ENCODE measurements around the gene TOMM7. TPM values are rescaled to one million over a fixed set of nuclear protein-coding genes. Genes with fewer than 3 reads are reported as not detected.

Gene TOMM7
- total and polyA plus RNA-seq, 9 of the 15 experiments (the other 6 are each of a cell fraction or from before 2014, with no cell fraction given) = 283 to 1,717 (median 638) TPM

DNA sequence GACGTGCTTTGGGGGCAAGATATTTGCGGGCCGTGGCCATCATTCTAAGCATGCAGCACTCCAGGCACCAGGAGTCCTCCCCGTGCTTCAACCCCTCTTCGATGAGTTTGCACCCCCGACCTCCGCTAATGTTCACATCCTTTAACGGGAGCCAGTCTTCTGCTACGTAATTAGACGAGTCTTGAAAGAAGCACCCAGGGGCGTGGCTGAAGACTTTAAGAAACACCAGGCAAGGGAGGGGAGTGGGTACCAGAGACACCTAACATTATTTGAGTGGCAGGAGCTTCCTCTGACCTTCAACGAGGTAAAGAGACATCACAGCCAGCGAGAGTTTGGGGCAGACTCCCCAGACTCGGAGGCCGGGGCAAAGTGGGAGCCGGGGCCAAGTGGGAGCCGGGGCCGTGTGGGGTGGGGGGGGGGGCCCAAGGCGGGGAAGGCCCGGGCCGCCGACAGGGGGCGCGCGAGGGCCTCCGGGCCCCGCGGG, 31.1 kb upstream of the TOMM7 start (continued):
- no peak for TF ChIP-seq KDM5B (IDR thresholded peaks at IDR 0.05; ENCODE audit: insufficient replicate concordance, low read depth, low read length)
- TF ChIP-seq ZNF316 (IDR thresholded peaks at IDR 0.05) = no peak
- no peak for TF ChIP-seq XRCC5 (IDR thresholded peaks at IDR 0.05; ENCODE audit: low read depth, low read length)
- no peak for TF ChIP-seq HNRNPUL1 (IDR thresholded peaks at IDR 0.05; ENCODE audit: low read length)
- no peak for TF ChIP-seq JUND (IDR thresholded peaks at IDR 0.05; ENCODE audit: borderline replicate concordance, low read depth, low read length)
- no peak for TF ChIP-seq JUND (tag; IDR thresholded peaks at IDR 0.05; ENCODE audit: borderline replicate concordance, low read depth, low read length)
- no peak for TF ChIP-seq KLF13 (tag; IDR thresholded peaks at IDR 0.05; ENCODE audit: borderline replicate concordance, low read depth)

DNA sequence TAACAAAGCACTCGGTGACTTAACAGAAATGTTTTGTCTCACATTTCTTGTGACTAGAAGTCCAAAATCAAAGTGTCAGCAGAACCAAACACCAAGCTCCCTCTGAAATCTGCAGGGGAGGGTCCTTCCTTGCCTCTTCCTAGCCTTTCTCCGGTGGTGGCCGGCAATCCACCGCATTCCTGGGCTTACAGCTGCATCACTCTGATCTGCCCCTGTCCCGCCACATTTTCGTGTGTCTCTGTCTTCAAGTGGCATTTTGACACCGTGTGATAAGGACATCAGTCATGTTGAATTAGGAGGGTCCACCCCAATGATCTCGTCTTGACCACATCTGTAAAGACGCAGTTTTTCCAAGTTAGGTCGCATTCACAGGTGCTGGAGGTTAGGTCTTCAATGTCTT, 30.5 kb upstream of the TOMM7 start:
- peak overlapping the region; percentile 97 for H2AFZ ChIP-seq (ENCODE audit: low read depth, low read length)
- no peaks in the 10 kb centered on the region for H3K27me3 ChIP-seq (ENCODE audit: control insufficient read depth in 2 of 2, insufficient read depth in 2 of 2, low read length in 2 of 2)
- ATAC-seq = no peak
- H4K20me1 ChIP-seq (replicated peaks; ENCODE audit: control insufficient read depth, insufficient read depth, low read length) = no peaks in the 10 kb centered on the region
- peak overlapping the region; percentile 74 for H3K4me2 ChIP-seq (ENCODE audit: insufficient read depth, low read length)
- peaks cover 25% of the 10 kb centered on the region for H3K36me3 ChIP-seq (ENCODE audit: control insufficient read depth, insufficient read depth, low read length)
- H3K9ac ChIP-seq (ENCODE audit: insufficient read depth in 1 of 2, low read depth in 2 of 2, low read length in 2 of 2) = peak overlapping the region; percentile 30 to 32; a peak in 2 of 4 replicates
- peak in 2 of 4 experiments; percentile 15 to 20 for DNase-seq (ENCODE audit: extremely low read depth in 1 of 4, low spot score in 3 of 4)
- no peaks in the 10 kb centered on the region for H3K9me3 ChIP-seq (replicated peaks; ENCODE audit: control insufficient read depth, insufficient read depth, low read depth, low read length)
- peaks cover 17 to 28% of the 10 kb centered on the region in 2 experiments for H3K4me1 ChIP-seq (replicated peaks in 1 of 2; ENCODE audit: control insufficient read depth in 2 of 2, insufficient read depth in 2 of 2, low read length in 2 of 2)
- no peak for FAIRE-seq
- 40% methylated on average over 8 of the region's 10 CpGs for WGBS (ENCODE audit: insufficient coverage, low coverage, missing lambda C conversion rate)
- no peak overlapping the region for H3K27ac ChIP-seq (ENCODE audit: extremely low read depth, low read depth, low read length)
- no peak overlapping the region for H3K4me3 ChIP-seq
- H3K9me1 ChIP-seq (ENCODE audit: control insufficient read depth, insufficient read depth, low read length) = no peaks in the 10 kb centered on the region
- TF ChIP-seq, protein P1, sequence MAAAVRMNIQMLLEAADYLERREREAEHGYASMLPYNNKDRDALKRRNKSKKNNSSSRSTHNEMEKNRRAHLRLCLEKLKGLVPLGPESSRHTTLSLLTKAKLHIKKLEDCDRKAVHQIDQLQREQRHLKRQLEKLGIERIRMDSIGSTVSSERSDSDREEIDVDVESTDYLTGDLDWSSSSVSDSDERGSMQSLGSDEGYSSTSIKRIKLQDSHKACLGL (CRISPR knock-in tag; IDR thresholded peaks at IDR 0.05; ENCODE audit: borderline replicate concordance, poor library complexity, severe bottlenecking) = no peak
- TF ChIP-seq FOXP1 (CRISPR knock-in tag; IDR thresholded peaks at IDR 0.05) = no peak
- TF ChIP-seq, protein P2, sequence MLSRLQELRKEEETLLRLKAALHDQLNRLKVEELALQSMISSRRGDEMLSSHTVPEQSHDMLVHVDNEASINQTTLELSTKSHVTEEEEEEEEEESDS (CRISPR knock-in tag; IDR thresholded peaks at IDR 0.05) = no peak
- TF ChIP-seq MEIS2 (IDR thresholded peaks at IDR 0.05; ENCODE audit: partially characterized antibody) = peak; percentile 14
- TF ChIP-seq EHMT2 (IDR thresholded peaks at IDR 0.05) = no peak
- no peak for TF ChIP-seq ZBTB17 (CRISPR knock-in tag; IDR thresholded peaks at IDR 0.05)
- TF ChIP-seq C11orf30 (IDR thresholded peaks at IDR 0.05; ENCODE audit: low read depth) = peak; percentile 22; the same call in 1 of the 2 replicates
- H3K79me2 ChIP-seq (ENCODE audit: control insufficient read depth, insufficient read depth, low read length) = peaks cover 30% of the 10 kb centered on the region
- no TSS peak for BruUV-seq (replicated peaks)
- intact Hi-C loops (cut with micrococcal nuclease) = loop anchor here (10.0 kb wide), 2 partner anchors 188 to 288 kb away; no protein-coding TSS in a partner anchor
- POLR2A ChIA-PET = no interaction called here
- in situ Hi-C loops (cut with MboI) = no loop called here
- CTCF ChIA-PET (ENCODE audit: low intra/inter-chr PET ratio) = no interaction called here

Measured in K562 (cell line).